Stimulated activated CD8-positive, alpha-beta memory T cell treated with anti-CD3 and anti-CD28 coated beads, Interleukin-4, amount 100 ng/mL, for 24 hours (primary cell): ENCODE results near the gene N4BP3.
"Not testable (repeated sequence)": the region's sequence is repeated elsewhere in the genome, so short reads cannot be mapped to it uniquely, and the experiment has no call there.

Experiments used
- DNase-seq: peaks from one replicate; pipeline ENCODE4 v3.0.0-alpha.2; 2020; ENCODE audit warnings: low read depth

Gene N4BP3

DNA sequence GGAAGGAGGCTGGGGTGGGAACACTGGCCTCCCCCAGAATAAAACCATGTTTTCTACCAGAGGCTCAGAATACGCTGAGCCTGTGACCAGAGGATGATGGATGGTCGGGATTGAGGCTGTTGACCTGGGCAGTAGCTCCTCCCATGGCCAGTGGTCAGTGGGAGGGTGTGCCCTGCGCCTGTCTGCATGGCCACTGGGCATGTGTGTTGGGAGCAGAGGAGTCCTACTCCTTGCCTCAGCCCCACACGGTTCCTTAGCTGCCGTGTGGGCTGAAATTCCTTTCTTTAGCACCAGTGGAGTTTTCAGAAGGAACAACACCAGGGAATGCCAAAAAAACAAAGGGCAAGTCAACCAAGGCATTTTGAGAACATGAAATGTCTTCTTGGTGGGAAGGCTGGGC, 9.0 kb downstream of the N4BP3 start:
- no peak for DNase-seq

DNA sequence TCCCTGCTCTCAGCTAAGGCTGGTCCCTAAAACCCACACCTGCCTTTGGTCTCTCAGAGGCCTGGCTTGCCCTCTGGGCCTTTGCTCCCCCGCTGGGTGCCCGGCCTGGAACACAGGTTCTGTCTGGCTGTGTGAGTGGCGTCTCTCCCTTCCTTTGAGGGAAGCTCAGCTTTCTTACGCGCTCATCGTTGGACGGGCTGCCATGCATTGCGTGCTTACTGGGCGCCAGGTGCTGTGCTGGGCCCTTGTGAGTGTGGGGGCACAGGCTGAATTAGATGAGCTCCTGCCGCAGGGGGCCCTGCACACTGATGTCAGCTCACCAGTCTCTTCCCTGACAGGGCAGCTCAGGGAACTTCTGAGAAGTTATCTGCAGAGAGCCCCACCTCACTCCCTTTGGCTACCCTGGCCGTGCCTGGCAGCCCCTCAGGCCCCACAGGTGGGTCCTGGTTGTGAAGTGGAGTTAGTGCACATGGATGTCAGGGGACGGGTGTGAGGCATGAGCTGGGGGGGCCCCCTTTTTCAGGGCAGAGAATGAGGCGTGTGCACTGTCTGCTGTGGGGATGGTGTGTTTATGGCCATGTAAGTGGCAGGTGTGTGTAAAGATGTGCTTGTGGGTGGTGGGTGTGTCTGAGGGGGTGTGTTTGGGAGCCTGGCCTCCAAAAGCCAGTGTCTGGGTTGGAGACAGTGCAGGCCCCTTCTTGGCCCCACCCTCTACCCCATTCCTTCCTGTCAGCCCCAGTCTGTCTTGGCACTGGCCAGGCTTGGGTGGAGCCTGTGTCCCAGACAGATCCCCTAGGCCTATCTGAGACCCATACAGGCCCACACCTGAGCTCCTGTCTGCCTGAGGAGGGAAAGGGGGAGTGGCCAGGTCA, 10.0 kb downstream of the N4BP3 start:
- DNase-seq = no peak

DNA sequence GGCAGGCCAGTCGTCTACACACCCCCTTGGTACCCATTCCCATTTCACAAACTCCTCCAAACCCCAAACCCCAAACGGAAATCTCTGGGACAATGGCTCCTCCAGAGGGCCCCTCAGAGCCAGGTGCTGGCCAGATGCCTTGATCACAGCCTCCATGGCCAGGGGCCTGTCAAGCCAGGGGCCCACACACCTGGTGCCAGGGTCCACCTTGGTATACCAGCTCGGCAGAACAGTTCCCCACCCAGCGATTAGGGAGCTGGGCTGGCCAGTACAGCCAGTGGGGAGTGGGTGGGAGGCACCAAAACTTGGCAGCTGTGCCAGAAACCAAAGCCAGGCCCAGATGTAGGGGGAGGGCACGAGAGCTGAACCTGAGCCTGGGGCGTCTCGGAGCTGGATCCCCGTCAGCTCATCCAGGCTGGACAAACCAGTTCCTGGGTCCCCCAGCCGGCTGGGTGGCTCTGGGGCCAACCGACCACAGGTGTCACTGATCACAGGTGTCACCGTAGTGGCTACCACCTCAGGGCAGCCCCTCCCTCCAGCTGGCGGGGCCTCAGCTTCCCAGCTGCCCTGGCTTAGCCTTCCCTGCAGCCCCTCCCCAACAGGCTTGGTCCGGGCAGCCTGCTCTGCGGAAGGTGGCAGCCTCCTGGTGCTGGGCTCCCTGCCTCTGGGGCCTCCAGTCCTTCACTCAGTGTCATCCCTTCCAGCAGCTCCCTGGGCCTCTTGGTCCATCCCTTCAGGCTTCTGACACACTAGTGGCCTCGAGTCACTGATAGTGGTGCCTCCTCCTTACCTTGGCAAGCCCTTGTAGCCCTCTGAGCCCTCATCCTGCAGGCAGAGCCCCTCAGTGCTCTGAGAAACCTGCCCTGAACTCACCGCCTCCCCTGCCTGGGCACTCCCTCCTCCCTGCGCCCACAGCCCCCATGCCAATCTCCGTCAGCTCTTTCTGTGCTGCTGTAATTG, 10.9 kb downstream of the N4BP3 start:
- no peak for DNase-seq

DNA sequence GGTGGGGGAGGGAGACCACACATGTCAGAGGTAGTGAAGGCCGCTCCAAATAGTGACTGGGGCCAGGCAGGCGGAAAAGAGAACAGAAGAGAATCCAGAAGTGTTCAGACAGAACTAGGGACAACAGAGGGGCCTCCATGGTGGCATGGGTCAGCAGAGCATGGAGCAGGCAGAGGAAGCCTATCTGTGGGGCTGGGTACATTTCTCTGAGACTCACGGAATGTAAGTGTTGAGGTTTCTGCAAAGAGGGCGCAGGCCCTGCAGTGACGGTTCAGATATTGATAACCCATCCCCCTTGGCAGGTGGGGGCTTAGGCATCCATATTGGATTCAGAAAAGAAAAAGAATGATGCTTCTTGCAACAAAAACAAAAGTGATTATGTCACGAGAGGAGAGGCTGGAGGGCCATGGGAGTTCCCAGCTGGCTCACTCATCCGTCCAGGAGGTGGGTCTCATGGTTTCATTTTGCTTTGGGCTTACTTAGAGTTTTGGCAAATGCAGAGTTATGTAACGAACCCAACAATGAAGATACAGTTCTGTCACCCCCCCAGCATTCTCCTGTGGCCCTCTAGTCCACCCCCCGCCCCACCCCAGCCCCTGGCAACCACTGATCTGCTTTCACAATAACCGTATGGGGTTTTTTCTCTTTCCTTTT, 12.0 kb downstream of the N4BP3 start:
- DNase-seq = no peak

DNA sequence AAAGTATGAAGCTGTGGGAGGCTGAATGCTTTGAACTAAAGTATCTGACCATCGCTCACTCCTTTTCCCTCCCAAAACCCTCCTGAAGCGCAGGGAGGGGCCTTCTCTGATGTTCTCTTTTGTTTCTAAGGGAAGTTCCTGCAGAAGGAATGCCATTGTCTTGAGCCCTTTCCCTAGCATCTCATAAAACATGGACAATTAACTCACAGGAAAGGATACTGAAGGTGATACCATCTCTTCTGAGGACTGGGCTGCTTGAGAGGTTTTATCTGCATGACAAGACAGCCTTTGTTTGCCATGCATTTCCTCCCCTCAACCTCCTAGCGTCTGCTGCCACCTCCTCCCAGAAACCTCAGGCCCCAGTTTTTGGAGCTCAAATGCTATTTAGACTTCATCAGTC, 13.2 kb downstream of the N4BP3 start:
- DNase-seq = no peak

DNA sequence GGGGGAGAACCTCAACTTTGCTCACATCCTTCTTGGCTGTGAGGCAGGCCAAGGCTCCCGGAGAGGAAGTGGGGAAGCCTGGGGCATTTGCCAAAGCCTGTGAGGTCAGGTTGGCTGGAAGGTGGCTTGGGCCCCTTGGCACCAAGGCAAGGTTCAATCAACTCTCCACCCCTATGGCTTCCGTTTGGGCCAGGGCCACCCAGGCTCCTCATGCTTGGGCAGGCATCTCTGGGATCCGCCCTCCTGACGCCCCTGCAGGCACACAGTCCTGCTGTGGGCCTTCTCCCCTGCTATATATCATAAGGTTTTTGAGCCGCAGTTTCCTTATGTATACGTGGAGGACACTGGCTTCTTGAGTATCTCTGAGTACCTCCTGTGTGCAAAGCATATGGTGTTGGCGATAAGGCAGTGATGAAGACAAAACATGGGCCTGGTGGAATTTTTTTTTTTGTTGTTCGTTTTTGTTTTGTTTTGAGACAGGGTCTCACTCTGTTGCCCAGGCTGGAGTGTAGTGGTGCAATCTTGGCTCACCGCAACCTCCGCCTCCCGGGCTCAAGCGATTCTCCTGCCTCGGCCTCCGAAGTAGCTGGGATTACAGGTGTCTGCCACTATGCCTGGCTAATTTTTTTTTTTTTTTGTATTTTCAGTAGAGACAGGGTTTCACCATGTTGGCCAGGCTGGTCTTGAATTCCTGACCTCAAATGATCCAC, 14.1 kb downstream of the N4BP3 start:
- not testable (repeated sequence) for DNase-seq

DNA sequence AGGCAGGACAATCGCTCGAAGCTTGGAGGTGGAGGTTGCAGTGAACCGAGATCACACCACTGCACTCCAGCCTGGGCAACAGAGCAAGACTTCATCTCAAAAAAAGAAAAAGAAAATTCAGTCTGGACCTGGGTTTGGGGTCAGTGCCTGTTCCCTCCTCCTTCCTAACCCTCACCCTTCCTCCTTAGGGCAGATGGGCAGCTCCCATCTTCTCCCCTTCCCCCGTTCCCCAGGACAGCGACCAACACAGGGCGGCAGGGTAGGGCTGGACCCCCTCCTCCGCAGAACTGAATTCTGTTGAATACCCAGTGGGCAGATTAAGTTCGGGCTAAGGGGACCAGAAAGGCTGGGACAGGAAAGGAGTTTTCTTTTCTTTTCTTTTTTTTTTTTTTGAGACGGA, 16.0 kb downstream of the N4BP3 start:
- DNase-seq = no peak

DNA sequence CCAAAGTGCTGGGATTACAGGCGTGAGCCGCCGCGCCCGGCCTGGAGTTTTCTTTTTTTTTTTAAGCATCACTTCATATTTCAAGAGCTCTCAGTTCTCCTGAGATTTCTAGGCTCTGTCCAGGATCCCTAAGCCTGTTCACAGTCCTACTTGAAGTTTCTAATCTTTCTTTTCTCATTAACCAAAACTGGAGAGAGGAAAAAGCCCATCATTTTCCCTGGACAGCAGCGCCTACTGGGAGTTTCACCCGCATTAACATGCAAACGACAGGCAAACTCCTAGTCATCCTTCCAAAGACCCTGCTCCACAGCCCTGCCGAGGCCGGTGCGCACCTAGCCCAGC, 16.9 kb downstream of the N4BP3 start:
- not testable (repeated sequence) for DNase-seq

DNA sequence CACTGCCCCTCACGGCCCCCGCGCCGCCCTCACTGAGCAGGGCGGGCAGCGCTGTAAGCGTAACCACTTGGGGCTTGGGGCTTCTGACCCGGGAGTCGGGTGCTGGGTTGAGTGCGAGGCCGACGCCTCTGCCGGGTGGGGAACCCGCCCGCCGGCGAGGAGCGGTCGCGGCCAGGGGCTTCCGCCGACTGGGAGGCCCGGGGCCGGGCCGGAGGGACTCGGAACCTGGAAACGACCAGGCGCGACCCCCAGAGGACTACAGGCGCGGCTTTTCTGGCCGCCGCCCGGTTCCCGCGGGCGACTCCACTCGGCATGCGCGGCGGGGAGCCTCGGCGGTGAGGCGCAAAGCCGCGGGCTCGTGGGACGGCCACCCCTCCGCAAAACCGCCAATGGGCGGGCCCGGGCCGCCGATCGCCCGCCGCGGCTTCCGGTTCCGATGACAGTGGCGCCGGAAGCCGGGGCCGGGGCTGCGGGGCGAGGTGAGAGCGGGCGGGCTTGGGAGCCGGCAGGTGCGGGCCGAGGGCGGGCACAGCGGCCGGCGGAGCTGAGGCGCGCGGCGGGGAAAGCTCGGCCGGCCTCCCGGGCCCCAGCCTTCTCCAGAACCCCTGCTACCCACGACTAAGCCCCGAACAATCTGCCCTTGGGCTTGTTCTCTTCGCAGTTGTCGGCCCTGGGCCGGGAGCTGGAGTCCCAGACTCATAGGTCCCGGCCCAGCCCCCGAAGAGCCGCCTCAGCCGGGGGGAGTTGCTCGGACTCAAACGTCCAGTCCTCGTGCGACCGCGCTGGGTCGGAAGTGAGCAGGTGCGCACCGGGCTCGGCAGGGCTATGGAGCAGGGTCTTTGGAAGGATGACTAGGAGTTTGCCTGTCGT, 17.5 kb downstream of the N4BP3 start, which contains the start of gene RMND5B:
Gene RMND5B, plus strand, starts transcription at position 439 of the 870 bp plus-strand sequence. CDS start 7,106 bp downstream, outside the sequence.
- DNase-seq = peak; percentile 80

DNA sequence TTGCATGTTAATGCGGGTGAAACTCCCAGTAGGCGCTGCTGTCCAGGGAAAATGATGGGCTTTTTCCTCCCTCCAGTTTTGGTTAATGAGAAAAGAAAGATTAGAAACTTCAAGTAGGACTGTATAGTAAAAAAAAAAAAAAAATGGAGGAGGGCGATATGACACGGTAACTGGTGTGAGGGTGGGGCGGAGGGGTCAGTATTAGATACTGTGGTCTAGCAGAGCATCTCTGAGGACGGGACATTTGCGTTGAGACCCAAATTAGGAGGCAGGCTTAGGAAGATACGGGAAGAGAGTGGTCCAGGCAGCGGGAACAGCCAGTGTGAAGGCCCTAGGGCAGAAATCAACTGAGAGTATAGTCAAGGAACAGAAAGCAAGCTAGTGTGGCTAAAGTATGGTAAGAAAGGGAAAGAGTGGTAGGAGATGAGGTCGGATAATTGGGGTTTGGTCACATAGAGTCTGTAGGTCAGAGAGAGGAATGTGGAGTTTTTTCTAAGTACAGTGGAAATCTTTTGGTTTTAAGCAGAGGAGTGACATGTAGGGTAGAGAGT, 18.2 kb downstream of the N4BP3 start:
- no peak for DNase-seq

DNA sequence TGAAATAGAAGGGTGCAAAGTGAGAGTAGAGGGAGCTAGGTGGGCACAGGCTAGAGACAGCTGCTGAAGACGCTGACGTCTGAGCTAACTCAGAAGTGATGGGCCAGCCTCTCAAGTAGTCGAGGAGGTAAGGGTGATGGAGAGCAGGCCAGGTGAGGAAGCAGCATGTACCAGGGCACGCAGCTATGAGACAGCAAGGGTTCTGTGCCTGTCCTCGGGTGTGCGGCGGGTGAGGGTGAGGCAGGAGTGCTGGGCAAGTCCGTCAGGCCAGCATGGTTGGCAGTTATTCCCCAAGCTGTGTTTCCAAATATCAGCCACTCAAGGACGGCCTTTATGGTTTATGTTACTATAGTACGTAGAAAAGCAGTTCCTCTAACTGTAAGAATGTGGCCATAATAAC, 23.7 kb downstream of the N4BP3 start:
- DNase-seq = no peak

DNA sequence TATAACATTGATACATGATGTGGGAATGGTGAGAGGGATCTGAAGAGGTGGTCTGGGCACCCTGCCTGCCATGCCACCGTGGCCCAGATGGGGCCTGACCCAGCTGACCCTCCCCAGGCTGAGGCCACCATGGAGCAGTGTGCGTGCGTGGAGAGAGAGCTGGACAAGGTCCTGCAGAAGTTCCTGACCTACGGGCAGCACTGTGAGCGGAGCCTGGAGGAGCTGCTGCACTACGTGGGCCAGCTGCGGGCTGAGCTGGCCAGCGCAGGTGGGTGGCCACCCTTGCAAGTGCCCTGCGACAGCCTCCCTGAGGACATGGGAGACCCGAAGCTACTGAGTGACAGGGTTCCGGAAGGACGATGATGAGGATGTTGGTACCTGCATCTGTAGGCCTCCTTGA, 24.7 kb downstream of the N4BP3 start:
- DNase-seq = no peak

DNA sequence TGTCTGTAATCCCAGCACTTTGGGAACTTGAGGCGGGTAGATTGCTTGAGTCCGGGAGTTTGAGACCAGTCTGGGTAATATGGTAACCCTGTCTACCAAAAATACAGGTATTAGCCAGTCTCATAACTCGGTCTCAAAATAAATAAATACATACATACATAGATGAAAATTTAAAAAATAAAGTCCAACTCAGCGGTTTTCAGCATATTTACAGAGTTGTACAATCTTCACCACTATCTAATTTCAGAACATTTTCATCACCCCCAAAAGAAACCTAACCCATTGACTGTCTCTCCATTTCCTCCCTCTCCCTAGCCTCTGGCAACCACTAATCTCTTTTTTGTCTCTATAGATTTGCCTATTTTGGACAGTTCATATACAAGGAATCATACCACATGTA, 28.2 kb downstream of the N4BP3 start:
- no peak for DNase-seq

DNA sequence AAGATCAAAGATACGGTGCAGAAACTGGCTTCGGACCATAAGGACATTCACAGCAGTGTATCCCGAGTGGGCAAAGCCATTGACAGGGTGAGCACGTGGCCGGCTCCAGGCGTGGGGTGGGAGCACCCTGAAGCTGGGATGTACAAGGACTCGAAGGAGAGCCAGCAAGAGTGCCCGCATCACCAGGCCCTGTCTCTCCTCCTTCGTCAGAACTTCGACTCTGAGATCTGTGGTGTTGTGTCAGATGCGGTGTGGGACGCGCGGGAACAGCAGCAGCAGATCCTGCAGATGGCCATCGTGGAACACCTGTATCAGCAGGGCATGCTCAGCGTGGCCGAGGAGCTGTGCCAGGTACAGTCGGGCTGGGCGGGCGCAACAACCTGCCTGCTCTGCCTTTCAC, 29.3 kb downstream of the N4BP3 start:
- DNase-seq = no peak

DNA sequence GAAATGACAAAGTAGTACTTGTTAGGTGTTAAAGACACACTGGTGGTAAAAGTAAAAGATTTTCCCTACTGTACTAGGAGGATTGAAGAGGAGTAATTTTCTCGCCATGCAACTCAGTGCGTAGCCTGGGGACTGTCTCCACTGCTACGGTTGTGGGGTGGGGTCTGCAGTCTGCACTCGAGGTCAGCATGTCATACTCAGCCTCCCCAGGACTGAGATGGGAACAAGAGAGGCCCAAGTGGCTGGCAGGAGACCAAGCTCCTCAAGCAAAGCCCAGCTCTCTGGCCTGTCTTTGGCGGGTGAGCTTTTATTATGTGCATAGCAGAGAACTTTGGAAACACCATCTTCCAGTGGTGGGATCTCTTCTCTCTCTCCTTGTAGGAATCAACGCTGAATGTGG, 29.9 kb downstream of the N4BP3 start:
- DNase-seq = no peak

DNA sequence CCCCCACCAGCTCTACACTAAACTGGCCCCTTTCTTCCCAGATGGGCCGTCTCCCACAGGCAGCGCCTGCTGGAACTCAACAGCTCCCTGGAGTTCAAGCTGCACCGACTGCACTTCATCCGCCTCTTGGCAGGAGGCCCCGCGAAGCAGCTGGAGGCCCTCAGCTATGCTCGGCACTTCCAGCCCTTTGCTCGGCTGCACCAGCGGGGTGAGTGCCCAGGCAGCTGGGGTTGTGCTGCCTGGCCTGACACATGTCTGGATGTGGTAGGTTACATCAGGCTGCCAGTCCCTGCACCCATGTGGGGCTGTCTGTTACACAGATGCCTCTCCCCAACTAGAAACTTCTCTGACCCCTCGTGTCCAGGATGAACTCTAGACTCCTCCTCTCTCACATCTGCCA, 30.6 kb downstream of the N4BP3 start:
- no peak for DNase-seq

DNA sequence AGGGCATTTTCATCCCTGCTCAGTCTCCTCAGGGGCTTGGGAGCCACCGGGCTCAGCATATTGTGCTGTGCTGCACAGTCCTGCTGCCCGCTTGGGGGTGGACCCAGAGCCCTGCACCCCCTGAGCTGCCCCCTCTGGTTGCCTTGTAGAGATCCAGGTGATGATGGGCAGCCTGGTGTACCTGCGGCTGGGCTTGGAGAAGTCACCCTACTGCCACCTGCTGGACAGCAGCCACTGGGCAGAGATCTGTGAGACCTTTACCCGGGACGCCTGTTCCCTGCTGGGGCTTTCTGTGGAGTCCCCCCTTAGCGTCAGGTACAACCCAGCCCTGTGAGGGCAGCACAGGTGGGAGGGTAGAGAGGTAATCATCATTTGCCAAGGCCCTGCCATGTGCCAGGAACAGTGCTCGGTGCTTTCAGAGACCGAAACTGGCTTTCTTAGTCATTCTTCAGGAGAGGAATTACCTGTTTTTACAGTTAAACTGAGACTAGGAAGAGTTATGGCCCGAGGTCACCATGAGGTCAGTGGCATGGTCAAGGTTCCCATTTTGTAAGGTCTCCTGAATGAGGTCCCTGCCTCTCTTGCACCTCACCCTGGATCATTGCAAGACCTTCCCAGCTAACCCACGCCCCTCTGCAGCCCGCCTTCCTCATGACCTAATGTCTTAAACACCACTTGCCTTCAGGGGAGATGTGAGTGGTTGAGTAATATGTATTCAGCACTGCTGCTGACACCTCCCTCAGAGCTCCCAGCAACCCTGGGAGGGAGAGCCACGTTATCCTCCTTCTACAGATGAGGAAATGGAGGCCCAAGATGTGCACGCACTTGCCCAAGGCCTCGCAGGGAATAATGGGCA, 32.9 kb downstream of the N4BP3 start:
- peak; percentile 44 for DNase-seq

DNA sequence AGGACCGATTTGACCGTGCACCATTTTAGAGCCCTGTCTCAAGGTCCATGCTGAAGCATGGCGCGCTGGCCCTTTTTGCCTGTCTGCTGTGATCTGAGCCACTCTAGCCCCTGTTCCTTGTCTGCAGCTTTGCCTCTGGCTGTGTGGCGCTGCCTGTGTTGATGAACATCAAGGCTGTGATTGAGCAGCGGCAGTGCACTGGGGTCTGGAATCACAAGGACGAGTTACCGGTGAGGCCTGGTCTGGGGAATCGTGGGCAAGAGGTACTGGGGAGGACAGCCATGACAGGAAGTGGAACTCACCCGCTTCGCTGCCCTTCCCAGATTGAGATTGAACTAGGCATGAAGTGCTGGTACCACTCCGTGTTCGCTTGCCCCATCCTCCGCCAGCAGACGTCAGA, 34.1 kb downstream of the N4BP3 start:
- no peak for DNase-seq

DNA sequence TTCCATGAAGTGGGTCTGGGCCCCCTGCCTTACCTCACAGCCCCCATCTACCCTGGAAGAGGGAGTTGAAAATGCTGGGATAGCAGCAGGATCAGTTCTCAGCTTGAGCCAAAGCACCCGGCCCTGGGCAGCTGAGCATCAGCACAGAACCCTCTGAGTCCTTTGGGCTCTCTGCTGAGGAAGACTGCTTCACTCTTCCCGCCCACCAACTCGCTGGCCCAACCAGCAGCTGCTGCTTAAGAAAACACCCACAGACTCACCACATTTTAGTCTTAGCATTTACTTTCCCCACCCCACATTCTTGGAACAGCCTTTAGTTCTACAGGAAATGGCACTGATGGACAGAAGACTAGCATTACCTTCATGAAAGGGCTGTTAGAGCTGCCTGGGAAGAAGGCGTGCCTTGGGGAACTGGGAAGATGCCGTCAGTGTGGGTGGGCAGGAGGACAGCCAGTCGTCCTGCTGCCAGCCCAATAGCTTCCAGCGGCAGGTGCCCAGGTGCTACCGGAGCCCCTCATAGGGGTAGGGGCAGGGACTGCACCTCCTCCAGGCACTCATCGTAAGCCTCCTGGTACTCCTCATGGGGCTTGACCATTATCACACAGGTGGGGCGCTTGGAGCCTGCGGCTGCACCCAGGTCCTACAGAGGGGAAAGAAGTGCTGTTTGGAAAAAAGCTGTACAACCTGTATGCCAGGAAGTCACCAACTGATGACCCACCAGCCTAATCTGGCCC, 36.0 kb downstream of the N4BP3 start:
- no peak for DNase-seq
